GM18498 (cell line): ENCODE measurements around the gene CRYBB1.

Source experiments
- ATAC-seq: cut with Tn5 transposase; IDR thresholded peaks from one replicate; pipeline ENCODE4 v1.9.1; 2021; ENCODE audit warnings: mild to moderate bottlenecking, moderate library complexity; ENCODE audit not compliant: unreplicated experiment

Gene CRYBB1

GRCh38 chr22:26617271-26618199, at the start of gene CRYBB1:
TSS of gene CRYBB1 (minus strand) at chr22:26618027. CDS start at chr22:26616319, 1,708 bp downstream.
- ATAC-seq, result no peak

GRCh38 chr22:26667140-26667539, 49.3 kb upstream of the CRYBB1 start:
- no peak for ATAC-seq

- ATAC-seq, result peak; percentile 17
These were observed 48.0 kb upstream of the CRYBB1 start for GRCh38 chr22:26665813-26666231.

- no peak for ATAC-seq
These were observed 45.6 kb upstream of the CRYBB1 start for GRCh38 chr22:26663374-26663923.

- no peak for ATAC-seq
These were observed 44.3 kb upstream of the CRYBB1 start for GRCh38 chr22:26662160-26662559.

- no peak for ATAC-seq
These were observed 43.2 kb upstream of the CRYBB1 start for GRCh38 chr22:26660961-26661578.

GRCh38 chr22:26660356-26660755, 42.5 kb upstream of the CRYBB1 start:
- no peak for ATAC-seq

- ATAC-seq, result peak; percentile 57
These were observed 41.0 kb upstream of the CRYBB1 start for GRCh38 chr22:26658671-26659478.

GRCh38 chr22:26658161-26658560, 40.3 kb upstream of the CRYBB1 start:
- no peak for ATAC-seq

GRCh38 chr22:26656891-26657851, 39.3 kb upstream of the CRYBB1 start, which contains the start of gene MIAT:
TSS of gene MIAT (plus strand) at chr22:26657588.
- peak; percentile 57 for ATAC-seq

- no peak for ATAC-seq
These were observed 34.0 kb upstream of the CRYBB1 start for GRCh38 chr22:26651815-26652214.

GRCh38 chr22:26650722-26651421, 33.0 kb upstream of the CRYBB1 start:
- no peak for ATAC-seq

GRCh38 chr22:26648528-26649388, 30.9 kb upstream of the CRYBB1 start:
- no peak for ATAC-seq

GRCh38 chr22:26648011-26648497, 30.2 kb upstream of the CRYBB1 start:
- ATAC-seq, result no peak

GRCh38 chr22:26646158-26646557, 28.3 kb upstream of the CRYBB1 start:
- no peak for ATAC-seq

- no peak for ATAC-seq
These were observed 25.7 kb upstream of the CRYBB1 start for GRCh38 chr22:26643418-26644100.
